Vagina (tissue), 2 donors: ENCODE data around the gene MSANTD3. TPM values are rescaled to one million over a fixed set of nuclear protein-coding genes. Genes with fewer than 3 reads are reported as not detected.
A peak's percentile ranks its signal among the peaks of the same experiment; 100 is the strongest.

Experiments
- DNase-seq, 2 donors: peaks; one replicate each; pipeline ENCODE4 v3.0.0-alpha.2; 2017; ENCODE audit errors: extremely low spot score in 2 of 2
- H3K27ac ChIP-seq: fragments of 200-600 bp; sonication (generic); one replicate; pipeline ENCODE4 v1.5.1; 2019
- H3K27me3 ChIP-seq: fragments of 200-600 bp; sonication (generic); one replicate; pipeline ENCODE4 v1.5.1; 2019
- H3K36me3 ChIP-seq, 2 donors: fragments of 200-600 bp; sonication (generic); one replicate each; pipeline ENCODE4 v1.5.1; 2017 to 2019
- H3K4me1 ChIP-seq: fragments of 200-600 bp; sonication (generic); one replicate; pipeline ENCODE4 v1.5.1; 2019
- H3K4me3 ChIP-seq, 2 donors: fragments of 200-600 bp; sonication (generic); 1 replicate in 1 of 2; 2 replicates in 1 of 2; pipeline ENCODE4 v1.5.1; 2016 to 2019
- H3K9me3 ChIP-seq: fragments of 200-600 bp; sonication (generic); one replicate; pipeline ENCODE4 v1.5.1; 2019
- CTCF ChIP-seq, 3 experiments: fragments of 450-650 bp in 2 of 3; fragments of 200-600 bp in 1 of 3; sonication (generic) in 1 of 3; IDR thresholded peaks; one replicate each; pipeline ENCODE4 v1.5.1; 2017 to 2019; ENCODE audit warnings: antibody characterized with exemption in 3 of 3, mild to moderate bottlenecking in 2 of 3, moderate library complexity in 2 of 3
- POLR2A ChIP-seq, 2 donors: fragments of 450-650 bp; IDR thresholded peaks; one replicate each; pipeline ENCODE4 v1.6.1; 2017; ENCODE audit warnings: antibody characterized with exemption in 2 of 2, mild to moderate bottlenecking in 2 of 2, moderate library complexity in 2 of 2
- POLR2AphosphoS5 ChIP-seq, 2 donors: sonication (generic); formaldehyde crosslinking; IDR thresholded peaks; one replicate each; pipeline ENCODE4 v1.9.0; 2017; ENCODE audit warnings: antibody characterized with exemption in 2 of 2, mild to moderate bottlenecking in 2 of 2, low read depth in 1 of 2; ENCODE audit not compliant: insufficient read depth in 1 of 2
- intact Hi-C: fragments of 100-400 bp; cut with DNase I; formaldehyde crosslinking; loops from one replicate; pipeline ENCODE4 v1.15.1; 2023
- total RNA-seq: library from RNA; depleted of rRNA; stranded (reverse); fragments of >200 nt; gene quantifications from one replicate; pipeline ENCODE4 v1.2.3, GENCODE V29; 2016

MSANTD3 gene
- total RNA-seq, 1 donor from 2014 or later = 27.3 TPM

- Histone ChIP-seq H3K4me1 (peaks cover 40% of the 10 kb centered on the region), H3K27ac (peak overlapping the region; percentile 12), H3K36me3 (no peaks in the 10 kb centered on the region), H3K27me3 (no peaks in the 10 kb centered on the region), H3K4me3 (no peak overlapping the region), H3K9me3 (no peaks in the 10 kb centered on the region)
- TF ChIP-seq POLR2A (IDR thresholded peaks at IDR 0.05) (no peak), POLR2AphosphoS5 (IDR thresholded peaks at IDR 0.05; ENCODE audit: insufficient read depth in 1 of 2, low read depth in 1 of 2) (no peak), CTCF (IDR thresholded peaks at IDR 0.05) (no peak)
- no peak for DNase-seq
- intact Hi-C loops = no loop called here
Measured at GRCh38 chr9:100430286-100430940, 3.5 kb downstream of the MSANTD3 start.

GRCh38 chr9:100431886-100432285, 4.9 kb downstream of the MSANTD3 start:
- no peaks in the 10 kb centered on the region for H3K27me3 ChIP-seq
- no peak for DNase-seq
- no peak overlapping the region for H3K27ac ChIP-seq
- H3K4me1 ChIP-seq = peaks cover 30% of the 10 kb centered on the region
- TF ChIP-seq CTCF (IDR thresholded peaks at IDR 0.05) (no peak), POLR2AphosphoS5 (IDR thresholded peaks at IDR 0.05; ENCODE audit: insufficient read depth in 1 of 2, low read depth in 1 of 2) (no peak), POLR2A (IDR thresholded peaks at IDR 0.05) (no peak)
- H3K9me3 ChIP-seq = no peaks in the 10 kb centered on the region
- no peak overlapping the region for H3K4me3 ChIP-seq
- H3K36me3 ChIP-seq = no peaks in the 10 kb centered on the region
- intact Hi-C loops = no loop called here

DNA sequence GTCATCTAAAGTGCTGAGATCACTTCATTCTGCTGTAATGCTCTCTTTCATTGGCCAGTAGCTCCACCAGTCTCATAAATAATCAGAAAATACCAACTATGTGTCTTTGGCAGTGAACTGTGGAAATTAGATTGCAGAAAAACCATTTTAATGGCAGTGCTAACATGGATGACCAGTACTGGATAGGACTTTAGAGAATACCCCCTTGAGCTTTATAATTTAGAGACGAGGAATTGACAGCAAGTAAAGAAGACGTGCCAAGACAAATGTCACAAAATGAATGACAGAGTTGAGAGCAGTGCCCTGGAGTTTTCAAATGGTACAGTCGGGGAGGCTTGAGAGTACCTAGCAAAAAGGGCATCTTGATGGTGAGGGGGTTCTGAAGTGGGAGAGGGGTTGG, 5.8 kb downstream of the MSANTD3 start:
- Histone ChIP-seq H3K36me3 (no peaks in the 10 kb centered on the region), H3K4me1 (peaks cover 32% of the 10 kb centered on the region), H3K4me3 (no peak overlapping the region), H3K27me3 (no peaks in the 10 kb centered on the region), H3K9me3 (no peaks in the 10 kb centered on the region), H3K27ac (no peak overlapping the region)
- TF ChIP-seq CTCF (IDR thresholded peaks at IDR 0.05) (no peak), POLR2AphosphoS5 (IDR thresholded peaks at IDR 0.05; ENCODE audit: insufficient read depth in 1 of 2, low read depth in 1 of 2) (no peak), POLR2A (IDR thresholded peaks at IDR 0.05) (no peak)
- intact Hi-C loops = no loop called here
- no peak for DNase-seq

GRCh38 chr9:100436571-100436970, 9.6 kb downstream of the MSANTD3 start:
- H3K9me3 ChIP-seq = no peaks in the 10 kb centered on the region
- no peak overlapping the region for H3K27ac ChIP-seq
- H3K4me1 ChIP-seq = peaks cover 16% of the 10 kb centered on the region
- TF ChIP-seq POLR2AphosphoS5 (IDR thresholded peaks at IDR 0.05; ENCODE audit: insufficient read depth in 1 of 2, low read depth in 1 of 2) (no peak), POLR2A (IDR thresholded peaks at IDR 0.05) (no peak), CTCF (IDR thresholded peaks at IDR 0.05) (no peak)
- H3K4me3 ChIP-seq = no peak overlapping the region
- H3K36me3 ChIP-seq = no peaks in the 10 kb centered on the region
- intact Hi-C loops = no loop called here
- no peaks in the 10 kb centered on the region for H3K27me3 ChIP-seq
- no peak for DNase-seq
